SIG-M5 treated with dmso at 0.1 percent for 504 hours (cell line): Measurements from ENCODE around the gene ZNF140.

Experiments
- DNase-seq: peaks from one replicate; lab custom pipeline; 2025; ENCODE audit not compliant: unreplicated experiment; lab: John Stamatoyannopoulos, UW

The ZNF140 gene

DNA sequence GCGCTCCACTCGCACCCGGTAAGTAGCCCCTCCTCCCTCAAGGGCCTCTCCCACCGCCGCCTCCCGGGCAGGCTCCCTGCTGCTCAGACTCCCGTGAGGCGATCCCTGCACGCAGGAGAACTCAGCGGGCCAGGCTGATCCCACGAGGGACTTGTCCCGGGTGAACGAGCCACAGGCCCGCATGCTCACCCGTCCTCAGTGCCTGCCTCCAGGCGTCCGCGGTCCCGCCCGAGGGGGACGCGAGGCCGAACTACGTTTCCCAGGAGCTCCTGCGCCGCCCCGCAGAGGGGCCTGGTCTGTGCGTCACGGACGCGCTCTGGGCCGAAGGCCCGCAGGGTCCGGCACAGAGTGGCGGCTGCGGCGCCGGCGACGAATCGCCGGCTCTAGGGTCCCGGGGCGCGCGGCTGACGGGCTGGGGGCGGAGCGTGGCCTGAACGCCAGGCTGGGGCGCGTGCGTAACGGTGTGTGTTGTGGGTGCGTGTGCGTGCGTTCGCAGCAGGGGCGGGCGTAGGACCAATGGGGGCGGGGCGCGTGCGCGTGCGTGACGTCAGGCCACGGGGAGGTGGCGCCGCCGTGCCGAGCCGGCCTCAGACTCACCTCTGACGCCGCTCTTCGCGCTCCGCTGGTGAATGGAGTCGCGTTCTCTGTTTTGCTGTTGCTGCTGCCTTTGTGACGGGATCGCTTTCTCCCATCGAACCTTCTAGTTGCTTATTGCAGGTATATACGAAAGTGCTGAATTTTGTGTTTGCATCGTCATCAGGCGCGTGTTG, 49.5 kb downstream of the ZNF140 start, which contains the start of the genes ZNF10 and ZNF891:
Gene ZNF10 (plus strand): TSS at position 590 of the 770 bp plus-strand sequence. CDS start 13,866 bp downstream, outside the sequence.
Gene ZNF891 (minus strand): TSS at position 237 of the 770 bp plus-strand sequence. CDS start 8,356 bp downstream, outside the sequence.
- peak; percentile 83 for DNase-seq

DNA sequence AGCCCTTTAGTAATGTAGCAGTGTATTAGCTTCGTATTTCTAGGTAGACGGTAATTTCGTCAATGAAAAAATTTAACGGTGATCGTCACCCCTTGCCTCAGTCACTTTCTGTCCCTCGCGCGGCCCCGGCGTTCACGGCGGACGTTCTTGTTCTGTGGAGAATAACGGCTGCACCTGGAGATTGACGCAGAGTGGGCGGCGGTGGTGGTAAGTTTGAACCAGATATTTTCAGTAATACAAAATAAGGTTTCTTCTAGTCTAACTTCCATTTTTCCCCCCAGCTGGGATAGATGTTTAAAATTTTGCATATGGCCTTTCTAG, 50.0 kb downstream of the ZNF140 start:
- no peak for DNase-seq

DNA sequence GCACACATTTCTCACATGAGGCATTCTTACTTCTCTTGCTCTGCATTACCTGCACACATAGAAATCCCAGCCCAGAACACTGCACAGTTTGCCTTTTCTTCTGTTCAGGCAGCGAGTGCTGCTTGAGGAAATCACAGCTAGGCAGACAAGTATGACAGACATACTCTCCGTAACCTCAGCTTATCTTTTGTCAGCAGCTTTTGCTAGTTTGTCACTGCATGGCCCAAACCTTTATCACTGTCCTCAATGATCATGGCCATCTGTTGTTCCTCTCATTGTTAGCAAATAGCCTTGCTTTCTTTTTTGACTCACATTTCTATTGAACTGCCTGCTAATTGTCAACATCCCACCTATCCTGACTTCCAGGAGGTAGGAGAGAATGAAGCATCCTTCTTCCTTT, 55.0 kb downstream of the ZNF140 start:
- DNase-seq = no peak

DNA sequence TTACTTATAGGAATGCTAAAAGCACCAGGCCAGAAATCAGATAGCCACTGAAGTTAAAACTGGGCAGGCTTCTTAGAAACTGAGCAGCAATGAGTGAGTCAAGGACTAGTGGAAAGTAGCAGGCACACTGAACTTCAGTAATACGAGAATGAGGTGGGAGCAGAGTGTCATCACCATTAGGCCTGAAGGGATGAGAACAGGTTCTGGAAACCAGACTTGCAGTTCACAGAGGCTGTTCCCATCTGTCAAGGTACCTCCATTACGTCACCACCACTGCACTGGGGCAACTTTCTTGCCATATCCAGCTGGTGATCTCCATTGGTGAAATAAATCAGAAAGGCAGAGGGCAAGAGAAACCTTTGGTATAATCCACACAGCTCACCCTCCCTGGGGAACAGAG, 65.3 kb downstream of the ZNF140 start:
- no peak for DNase-seq

DNA sequence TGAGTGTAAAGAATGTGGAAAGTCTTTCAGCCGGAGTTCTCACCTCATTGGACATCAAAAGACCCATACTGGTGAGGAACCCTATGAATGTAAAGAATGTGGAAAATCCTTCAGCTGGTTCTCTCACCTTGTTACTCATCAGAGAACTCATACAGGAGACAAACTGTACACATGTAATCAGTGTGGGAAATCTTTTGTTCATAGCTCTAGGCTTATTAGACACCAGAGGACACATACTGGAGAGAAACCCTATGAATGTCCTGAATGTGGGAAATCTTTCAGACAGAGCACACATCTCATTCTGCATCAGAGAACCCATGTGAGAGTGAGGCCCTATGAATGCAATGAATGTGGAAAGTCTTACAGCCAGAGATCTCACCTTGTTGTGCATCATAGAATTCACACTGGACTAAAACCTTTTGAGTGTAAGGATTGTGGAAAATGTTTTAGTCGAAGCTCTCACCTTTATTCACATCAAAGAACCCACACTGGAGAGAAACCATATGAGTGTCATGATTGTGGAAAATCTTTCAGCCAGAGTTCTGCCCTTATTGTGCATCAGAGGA, 75.5 kb downstream of the ZNF140 start:
- DNase-seq = no peak
